ENCODE data around the gene DYNC1LI1.
"Not testable (repeated sequence)": the region's sequence is repeated elsewhere in the genome, so short reads cannot be mapped to it uniquely, and the experiment has no call there.

Gene DYNC1LI1

DNA sequence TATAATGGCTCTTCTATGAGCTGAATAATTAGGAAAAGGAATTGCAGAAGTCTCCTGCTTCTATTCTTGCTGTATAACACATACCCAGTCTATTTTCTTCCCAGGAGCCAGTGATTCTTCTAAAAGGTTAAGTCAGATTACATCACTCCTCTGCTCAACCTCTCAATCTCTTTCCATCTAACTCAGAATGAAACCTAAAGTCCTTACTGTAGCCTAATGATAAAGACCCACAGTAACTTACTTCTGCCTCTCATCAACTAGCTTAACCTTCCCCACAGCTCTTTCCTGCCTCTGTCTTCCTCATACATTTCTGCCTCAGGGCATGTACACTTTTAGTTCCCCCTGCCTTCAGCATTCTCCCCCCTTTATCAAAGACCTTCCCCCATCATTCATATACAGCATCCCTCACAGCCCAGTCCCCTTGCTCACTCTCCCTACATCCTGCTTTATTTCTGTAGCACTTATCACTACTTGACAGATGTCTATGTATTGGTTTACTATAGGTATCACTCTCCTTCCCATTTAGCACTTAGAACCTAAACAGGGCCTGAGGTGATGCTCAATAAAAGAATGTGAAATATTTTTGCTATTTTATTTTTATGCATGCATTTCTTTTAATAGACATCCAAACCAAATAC is 39.5 kb downstream of the DYNC1LI1 start:
- DNase-seq (ENCODE audit: low read depth) = peak; percentile 20

DNA sequence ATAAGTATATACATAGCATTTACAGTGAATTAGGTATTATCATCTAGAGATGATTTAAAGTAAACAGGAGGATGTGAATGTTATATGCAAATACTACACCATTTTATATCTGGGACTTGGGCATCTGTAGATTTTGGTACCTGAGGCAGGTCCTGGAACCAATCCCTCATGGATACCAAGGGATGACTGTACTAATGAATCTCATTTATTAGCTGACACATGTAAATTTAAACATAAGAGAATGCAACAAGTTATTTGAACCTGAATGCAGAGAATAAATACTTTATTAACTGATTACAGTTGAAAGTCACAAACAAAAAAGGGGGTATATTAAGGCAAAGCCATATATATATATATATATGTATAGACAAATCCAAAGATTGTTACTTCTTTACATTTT is 44.9 kb downstream of the DYNC1LI1 start:
- no peak for DNase-seq (ENCODE audit: low read depth)

DNA sequence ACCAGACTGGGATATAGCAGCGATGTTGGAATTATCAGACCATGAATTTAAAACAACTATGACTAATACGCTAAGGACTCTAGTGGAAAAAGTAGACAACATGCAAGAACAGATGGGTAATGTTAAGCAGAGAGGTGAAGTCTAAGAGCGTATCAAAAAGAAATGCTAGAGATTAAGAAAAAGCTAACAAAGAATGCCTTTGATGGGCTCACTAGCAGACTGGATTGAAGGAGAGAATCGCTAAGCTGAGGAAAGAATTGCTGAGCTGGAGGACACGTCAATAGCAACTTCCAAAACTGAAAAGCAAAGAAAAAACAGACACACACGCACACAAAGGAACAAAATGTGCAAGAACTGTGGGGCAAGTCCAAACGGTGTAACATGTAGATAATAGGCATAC is 48.0 kb downstream of the DYNC1LI1 start:
- peak; percentile 22 for DNase-seq (ENCODE audit: low read depth)

DNA sequence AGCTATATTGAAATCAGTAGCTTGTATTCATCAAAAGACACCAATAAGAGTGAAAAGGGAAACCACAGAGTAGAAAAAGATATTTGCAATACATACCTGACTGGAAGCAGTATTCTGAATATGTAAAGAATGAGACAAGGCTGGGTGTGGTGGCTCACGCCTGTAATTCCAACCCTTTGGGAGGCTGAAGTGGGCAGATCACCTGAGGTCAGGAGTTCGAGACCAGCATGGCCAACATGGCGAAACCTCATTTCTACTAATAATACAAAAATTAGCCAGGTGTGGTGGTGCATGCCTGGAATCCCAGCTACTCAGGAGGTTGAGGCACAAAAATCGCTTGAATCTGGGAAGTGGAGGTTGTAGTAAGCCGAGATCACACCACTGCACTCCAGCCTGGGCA is 51.7 kb downstream of the DYNC1LI1 start:
- not testable (repeated sequence) for DNase-seq (ENCODE audit: low read depth)

DNA sequence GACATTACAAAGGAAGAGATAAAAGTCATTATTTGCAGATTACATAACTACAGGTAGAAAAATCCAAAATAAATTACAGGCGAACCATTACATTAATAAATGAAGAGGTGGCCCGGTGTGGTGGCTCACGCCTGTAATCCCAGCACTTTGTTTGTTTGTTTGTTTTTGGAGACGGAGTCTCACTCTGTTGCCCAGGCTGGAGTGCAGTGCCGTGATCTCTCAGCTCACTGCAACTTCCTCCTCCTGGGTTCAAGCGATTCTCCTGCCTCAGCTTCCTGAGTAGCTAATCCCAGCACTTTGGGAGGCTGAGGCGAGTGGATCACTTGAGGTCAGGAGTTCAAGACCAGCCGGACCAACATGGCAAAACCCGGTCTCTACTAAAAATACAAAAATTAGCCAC is 53.9 kb downstream of the DYNC1LI1 start:
- DNase-seq (ENCODE audit: low read depth) = not testable (repeated sequence)

DNA sequence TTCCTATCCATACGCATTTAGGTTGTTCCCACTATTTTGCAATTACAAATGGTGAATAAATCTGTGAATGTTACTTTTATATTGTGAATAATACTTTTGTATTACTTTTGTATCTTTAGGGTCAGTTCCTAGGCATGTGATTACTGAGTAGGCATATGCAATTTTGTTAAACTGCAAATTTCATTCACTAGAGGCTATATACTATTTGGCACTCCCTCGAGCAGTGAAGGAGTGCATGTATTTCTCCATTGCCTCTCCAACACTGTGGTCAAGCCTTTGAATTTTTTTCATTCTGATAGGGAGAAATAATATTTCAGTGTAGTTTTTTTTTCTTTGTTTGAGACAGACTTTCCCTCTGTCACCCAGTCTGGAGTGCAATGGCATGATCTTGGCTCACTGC is 59.7 kb downstream of the DYNC1LI1 start:
- no peak for DNase-seq (ENCODE audit: low read depth)

DNA sequence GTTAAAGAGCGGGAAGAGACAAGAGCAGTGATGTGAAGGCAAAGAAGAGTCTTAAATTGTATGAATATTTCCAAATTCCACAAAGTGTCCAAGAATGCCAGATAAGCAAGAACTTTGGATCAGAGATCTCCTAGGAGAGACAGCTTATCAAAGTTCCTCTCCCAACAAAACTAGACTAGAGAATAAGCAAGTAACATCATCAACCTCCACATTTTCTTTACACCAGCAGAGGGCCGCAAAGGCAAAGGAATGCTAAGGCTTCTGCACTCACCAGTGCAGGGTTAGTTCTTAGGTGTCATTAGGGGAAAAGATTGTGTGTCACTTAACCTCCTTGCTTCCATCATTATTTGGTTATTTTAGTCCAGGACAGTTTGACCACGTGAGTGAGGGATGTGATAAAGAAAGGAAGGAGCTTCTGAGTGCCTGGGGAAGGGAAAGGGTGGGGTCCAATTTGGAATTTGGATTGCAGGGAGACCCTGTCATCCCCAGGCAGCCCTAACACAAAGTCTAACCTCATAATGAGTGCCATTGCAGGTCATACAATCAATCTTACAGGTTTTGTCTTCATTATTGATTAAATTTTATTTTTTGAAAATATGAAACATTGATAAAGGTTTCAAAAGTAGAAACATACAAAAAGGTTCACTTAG is 60.5 kb downstream of the DYNC1LI1 start:
- peak; percentile 79 for DNase-seq (ENCODE audit: low read depth)

DNA sequence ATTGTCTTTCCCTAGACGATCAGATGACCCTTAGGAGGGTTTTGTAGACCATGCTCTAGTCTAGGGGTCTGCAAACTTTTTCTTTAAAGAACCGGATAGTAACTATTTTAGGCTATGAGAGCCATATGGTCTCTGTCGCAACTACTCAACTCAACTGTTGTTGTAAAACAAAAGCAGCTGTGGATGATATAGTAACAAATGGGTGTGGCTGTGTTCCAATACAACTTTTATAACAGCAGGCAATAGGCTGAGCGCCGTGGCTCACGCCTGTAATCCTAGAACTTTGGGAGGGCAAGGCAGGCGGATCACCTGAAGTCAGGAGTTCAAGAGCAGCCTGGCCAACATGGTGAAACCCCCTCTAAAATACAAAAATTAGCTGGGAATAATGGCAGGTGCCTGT is 61.9 kb downstream of the DYNC1LI1 start:
- DNase-seq (ENCODE audit: low read depth) = no peak

DNA sequence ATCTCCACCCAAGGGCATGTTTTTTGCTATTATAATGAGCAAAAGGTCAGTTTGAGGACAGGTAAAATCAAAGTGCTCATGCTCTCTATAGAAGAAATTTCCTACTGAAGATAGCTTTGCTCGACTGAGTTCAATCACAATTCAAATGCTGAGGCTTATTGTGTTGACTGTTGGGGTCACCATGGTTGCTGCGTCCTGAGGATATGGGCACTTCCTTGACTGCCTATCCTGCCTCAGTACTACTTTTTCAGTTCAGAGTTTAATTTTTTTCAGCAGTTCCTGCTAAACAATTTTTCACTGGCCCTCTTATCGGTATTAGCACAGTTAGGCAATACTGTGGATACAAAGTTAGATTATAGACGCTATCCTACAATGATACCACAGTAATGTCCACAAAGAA is 64.2 kb downstream of the DYNC1LI1 start:
- DNase-seq (ENCODE audit: low read depth) = no peak

DNA sequence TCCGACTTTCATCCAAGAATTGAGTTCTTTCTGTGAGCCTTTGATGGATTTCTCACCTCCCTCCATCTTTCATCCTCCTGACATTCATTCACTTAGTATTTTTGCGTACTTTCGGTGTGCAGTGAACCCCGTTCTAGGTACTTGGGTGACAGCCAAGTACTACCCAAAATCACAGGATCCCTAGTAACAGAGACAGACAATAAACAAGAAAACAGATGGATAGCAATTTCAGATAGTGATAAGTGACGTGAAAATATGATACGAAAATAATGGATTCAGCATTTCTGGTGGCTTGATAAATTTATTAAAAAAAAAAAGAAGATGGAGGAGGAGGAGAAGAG is 67.7 kb downstream of the DYNC1LI1 start:
- no peak for DNase-seq (ENCODE audit: low read depth)

DNA sequence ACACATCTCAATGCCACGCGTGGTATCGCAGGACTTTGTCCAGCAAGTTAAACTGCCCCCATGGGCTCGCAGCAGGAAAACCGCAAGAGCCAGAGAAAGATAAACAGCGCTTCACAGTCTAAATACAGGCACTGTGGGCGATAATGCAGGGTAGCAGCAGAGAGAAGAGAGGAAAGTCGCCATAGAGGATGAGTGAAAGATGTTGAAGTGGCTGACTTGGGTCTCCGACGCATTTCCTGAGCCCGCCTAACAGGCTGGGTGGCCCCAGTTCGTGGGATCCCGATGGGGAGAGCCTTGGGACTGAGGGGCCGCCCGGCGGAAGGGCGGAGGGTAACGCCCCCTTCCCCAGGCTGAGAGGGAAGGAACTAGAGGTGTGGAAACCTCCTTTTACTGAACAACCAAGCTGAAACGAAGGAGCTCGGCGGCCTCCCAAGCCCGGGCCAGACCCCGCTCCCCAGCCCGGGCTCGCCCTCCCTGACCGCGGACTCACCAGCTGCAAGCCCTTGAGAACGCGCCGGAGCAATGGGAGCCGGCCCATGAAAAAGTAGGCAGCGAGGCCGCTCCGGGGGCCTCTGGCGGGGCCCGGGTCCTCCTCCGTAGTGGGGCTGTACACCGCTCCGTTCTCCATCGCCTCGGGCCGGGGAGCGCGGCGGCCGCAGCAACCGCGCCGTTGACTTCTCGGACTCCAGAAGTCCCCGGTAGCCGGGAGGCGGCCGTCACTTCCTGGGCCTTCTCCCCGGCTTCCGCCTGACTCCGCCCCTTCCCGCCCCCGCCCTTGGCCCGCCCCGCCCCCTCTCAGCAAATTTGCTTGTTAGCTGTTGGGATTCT is 68.3 kb downstream of the DYNC1LI1 start, which contains the start of gene CMTM6:
CMTM6 (minus strand) TSS at position 735 of the 828 bp plus-strand sequence; CDS start at position 628, 107 bp downstream.
- DNase-seq (ENCODE audit: low read depth) = peak; percentile 85

DNA sequence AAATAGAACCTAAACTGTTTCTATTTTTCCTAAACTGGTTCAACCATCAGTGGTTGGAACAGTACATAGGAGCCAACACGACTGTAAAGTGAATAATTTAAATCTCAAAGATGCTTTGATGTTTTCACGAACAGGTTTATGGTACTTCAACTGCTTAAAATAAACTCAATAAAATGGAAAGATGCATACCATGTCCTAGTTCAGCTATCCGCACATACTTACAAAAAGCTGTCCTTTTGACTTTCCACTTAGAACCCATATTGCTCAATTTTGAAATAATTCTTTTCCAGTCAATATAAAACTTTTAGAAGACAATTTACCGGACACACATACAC is 68.9 kb downstream of the DYNC1LI1 start:
- DNase-seq (ENCODE audit: low read depth) = no peak

DNA sequence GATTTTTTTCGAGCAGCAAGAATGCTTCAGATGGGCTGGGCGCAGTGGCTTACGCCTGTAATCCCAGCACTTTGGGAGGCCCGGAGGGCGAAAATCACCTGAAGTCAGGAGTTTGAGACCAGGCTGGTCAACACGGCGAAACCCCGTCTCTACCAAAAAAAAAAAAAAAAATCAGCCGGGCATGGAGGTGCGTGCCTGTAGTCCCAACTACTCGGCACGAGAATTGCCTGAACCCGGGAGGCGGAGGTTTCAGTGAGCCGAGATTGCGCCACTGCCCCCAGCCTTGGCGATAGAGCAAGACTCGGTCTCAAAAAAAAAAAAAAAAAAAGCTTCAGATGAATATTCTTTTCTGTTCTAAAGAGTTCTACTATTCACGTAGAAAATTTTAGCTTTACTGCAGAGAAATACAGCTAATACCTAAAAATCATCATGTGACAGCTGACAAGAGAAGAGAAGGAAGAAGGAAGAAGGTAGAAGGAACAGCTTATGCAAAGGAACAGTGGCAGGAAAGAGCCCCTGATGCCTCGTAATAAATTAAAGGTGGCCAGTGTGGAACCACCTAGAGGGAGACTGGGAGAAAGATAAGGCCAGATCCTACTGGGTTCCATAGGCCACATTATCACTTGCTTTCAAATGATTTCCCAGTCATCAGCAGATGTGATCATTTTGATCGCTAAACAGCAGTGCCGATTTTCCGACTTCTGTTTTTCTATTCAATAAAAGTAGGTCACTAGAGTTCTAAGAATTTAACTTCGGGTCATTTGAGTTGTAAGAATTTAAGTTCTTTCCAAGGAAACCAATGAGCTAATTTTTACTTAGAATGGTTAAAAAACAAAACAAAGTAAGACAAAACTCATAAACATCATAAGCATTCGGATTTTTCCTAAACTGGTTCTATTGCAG is 69.5 kb downstream of the DYNC1LI1 start:
- DNase-seq (ENCODE audit: low read depth) = no peak

DNA sequence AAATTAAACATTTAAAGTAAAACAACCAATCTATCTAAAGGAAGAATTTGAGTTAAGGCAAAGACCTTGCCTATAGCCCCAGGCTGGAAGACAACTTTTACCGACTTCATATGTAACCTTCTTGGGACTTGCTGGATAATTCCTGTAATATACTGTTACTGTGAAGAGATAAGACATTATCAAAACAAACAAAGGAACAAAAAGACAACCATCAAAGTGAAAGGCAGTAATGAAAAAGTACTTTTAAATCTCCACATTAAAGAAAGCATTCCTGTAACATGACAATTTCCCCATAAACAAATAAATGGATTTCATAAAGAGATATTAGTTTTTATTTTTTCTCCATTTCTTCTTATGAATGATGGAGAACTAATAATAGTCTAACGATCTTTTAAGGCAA is 70.4 kb downstream of the DYNC1LI1 start:
- peak; percentile 32 for DNase-seq (ENCODE audit: low read depth)

DNA sequence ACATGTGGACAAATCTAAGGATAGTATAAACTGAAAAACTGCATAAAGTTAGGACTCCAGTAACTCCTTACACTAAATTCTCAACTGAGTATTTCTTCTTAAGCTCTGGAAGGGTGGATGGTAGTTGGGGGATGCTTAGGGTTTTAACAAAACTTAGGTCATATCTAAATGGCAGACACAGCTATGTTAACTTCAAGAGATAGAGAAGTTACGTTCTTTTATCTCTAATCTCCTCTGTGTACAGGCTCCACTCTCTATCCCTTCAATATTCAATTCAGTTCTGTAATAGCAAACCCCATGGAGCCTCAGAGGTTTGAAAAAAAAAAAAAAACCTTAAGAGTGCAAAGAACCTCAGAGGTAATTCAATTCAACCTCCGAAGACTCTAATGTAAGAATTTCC is 71.1 kb downstream of the DYNC1LI1 start:
- no peak for DNase-seq (ENCODE audit: low read depth)

DNA sequence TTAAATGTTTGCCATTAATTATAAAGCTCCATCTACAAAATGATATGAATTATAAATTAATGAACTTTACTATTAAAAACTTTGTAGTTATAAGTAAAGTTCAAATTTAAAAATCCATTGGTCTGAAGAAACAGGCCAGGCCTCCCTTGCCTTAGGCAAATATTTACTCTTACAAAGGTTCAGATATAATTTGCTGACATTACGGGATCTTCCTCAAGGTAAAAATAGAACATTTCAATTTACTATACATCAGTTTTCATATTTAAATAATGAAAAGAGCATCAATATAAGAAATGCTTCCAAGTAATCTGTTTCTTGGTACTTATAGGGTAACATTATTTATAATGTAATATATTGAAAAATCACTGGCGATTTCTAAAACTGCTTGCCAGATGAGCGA is 71.7 kb downstream of the DYNC1LI1 start:
- no peak for DNase-seq (ENCODE audit: low read depth)

DNA sequence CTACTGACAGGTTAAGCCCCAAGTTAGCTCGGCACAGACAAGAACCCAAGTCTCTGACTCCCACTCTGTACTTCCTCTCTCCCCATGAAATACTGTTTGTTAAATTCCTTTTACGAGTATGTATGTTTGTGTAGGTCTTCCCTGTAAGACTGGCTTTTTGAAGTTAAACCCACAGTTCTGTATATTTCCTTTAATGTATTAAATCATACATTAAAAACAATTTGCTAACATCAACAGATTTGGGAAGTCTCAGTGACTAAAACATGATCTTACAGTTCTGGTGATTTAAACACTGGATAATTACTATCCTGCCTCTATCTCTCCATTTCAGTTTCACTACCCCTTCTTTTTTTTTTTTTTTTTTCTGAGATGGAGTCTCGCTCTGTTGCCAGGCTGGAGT is 72.4 kb downstream of the DYNC1LI1 start:
- DNase-seq (ENCODE audit: low read depth) = no peak

DNA sequence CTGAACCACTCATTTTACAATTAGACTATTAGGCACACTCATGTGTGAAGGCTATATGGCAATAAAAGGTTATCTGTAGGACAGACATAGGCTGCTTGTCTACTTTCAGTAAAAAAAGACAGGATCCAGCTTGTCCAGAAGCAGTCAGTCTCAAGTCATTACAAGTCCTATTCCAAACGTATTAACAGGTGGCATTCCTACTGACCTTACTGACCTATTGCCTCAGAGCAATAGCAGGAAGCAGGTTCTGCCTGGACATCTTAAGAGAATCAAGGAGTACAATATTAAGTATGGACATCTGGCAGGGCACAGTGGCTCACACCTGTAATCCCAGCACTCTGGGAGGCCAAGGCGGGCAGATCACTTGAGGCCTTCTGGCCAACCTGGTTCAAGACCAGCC is 75.0 kb downstream of the DYNC1LI1 start:
- DNase-seq (ENCODE audit: low read depth) = no peak

DNA sequence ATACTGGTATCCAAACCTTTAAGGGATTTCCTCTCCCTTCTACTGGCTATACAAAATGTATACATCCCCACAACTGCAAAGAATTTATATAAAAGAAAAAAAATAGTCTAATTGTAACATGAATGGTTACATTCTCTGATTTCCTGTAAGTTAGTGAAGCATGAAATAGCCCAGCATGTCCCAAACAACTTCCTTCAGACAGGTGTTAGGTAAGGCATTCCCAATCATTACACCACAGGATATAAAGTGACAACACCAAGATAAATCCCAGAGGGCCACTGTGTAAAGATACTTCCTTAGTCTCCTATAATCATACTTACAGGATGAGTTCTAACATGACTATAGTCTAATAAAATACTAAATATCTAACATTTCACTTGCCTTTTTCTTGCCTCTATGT is 75.6 kb downstream of the DYNC1LI1 start:
- DNase-seq (ENCODE audit: low read depth) = no peak

DNA sequence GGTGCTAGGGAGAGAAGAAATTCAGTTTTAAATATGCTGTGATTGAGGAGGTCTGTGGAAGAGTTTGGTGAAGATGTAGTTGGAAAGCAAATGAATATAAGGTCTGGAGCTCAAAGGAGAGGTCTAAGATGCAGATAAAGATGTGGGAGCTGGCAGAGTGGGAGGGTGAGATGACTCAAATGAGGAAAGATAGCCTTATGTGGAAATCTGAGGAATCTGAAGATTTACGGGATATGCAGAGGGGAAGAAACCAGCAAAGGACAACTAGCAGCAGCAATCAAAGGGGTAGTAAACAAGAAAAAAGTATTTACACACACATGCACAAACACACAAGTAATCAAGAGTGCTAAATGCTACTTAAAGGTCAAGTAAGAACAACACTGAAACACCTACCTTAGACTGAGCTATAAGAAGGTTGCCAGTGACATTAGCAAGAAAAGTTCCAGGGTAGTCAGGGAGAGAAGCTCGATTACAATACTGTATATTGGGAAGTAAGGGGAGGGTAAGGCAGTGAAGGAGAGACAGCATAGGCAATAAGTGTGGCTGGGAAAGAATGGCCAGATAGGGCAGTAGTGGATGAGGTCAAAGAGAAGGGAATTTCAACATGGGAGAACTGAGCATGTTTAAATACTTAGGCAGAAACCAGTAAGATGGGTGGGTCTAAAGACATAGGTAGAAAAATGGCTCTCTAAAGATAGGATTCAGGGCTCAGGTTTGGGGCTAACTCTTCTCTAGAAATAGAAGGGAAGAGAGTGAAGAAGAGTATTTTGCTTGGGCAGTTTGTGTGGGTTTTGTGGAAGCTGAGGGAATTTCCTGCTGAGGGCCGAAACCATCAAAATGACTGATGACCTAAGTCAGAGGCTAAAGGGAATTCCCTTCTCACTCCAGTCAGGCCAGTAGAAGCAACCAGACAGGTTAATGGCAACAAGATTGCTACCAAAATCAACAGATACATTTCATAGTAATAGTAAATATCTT is 76.9 kb downstream of the DYNC1LI1 start:
- peak; percentile 52 for DNase-seq (ENCODE audit: low read depth)

All from EH (cell line).